GM19193 (cell line): ENCODE data around the gene CRHBP.

Experiments used
- POLR2A ChIP-seq: IDR thresholded peaks from 4 replicates; pipeline ENCODE4 v1.6.1; 2011; ENCODE audit not compliant: insufficient read depth, insufficient read length; ENCODE audit errors: extremely low read depth

CRHBP gene, protein sequence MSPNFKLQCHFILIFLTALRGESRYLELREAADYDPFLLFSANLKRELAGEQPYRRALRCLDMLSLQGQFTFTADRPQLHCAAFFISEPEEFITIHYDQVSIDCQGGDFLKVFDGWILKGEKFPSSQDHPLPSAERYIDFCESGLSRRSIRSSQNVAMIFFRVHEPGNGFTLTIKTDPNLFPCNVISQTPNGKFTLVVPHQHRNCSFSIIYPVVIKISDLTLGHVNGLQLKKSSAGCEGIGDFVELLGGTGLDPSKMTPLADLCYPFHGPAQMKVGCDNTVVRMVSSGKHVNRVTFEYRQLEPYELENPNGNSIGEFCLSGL

DNA sequence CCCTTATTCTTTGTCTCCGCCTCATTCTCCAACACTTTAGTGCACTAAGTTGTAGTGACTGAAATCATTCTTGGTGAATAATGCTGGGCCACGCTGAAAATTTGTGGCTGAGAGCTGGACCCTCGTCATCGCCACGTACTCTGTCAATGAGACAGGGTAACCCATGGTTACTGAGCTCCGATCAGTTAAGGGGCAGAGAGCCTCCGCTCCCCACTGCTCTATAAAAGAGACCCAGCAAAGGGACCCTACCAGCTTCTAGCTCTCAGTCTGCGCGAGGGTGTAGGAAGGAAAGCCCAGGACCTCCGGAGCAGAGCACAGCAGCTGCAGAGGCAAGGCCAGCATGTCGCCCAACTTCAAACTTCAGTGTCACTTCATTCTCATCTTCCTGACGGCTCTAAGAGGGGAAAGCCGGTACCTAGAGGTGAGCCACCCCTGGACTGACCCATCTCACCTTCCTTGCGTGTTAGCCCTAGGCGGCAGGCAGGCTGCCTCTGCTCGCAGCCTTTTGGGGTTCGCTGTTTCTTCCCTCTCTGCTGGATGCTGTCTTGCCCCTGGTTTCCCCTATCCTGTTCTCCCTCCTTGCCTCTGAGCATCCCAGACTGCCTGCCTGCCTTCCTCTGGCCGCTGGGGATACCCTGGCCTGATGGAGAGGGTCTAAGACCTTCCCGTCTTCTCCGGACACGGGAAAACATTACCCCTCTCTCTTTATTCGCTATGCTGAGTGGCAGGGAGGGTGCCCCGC, at the start of gene CRHBP:
Gene CRHBP (plus strand): TSS at position 251 of the 742 bp plus-strand sequence. CDS start 90 bp downstream, at position 341.
- TF ChIP-seq POLR2A: no peak

DNA sequence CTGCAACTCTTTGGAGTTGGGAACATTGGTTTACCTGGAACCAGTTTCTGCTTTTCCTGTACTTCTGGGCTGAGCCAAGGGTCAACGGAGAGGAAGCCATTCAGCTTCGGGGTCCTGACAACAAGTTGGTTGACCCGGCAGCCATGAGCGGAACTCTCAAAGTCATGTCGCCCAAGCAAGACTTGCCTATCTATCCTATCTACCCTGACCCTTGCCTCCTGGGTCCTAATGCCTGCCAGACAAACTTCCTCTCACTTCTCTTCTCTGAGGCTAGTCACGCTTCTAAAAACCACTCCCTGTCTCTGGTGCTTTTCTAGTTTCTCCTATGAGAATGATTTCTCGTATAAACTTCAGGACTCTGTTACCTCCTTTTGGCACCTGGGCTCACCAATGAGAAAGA, 44.7 kb upstream of the CRHBP start:
- no peak for TF ChIP-seq POLR2A

DNA sequence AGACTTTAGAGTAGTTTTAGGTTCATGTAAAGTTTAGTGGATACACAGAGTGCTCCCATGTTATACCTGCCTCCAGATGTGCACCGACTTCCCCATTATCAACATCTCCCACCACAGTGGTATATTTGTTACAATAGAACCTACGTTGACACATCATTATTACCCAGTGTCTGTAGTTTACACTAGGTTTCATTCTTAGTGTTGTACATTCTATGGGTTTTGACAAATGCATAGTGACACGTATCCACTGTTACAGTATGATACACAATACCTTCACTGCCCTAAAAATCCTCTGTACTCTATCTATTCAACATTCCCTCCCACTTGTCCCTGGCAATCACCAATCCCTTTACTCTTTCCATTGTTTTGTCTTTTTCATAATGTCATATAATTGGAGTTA, 34.3 kb upstream of the CRHBP start:
- TF ChIP-seq POLR2A: no peak

DNA sequence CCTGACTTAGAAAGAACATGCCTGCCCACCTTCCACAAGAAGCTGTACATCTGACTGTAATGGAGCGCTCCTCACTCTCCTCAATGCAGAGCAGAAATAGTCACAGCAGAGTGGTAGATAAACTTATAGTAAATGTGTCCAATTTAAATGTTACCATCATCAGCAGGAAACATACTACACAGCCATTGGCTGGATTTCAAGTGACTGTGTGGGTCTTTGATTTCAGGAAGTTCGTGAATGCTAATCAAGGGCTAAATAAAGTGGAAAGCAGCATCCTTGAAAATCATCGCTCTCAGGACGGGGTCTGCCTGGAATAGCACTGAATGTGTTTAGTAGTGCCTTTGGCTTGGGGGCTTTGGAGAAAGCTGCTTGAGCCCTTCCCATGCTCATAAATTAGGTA, 32.4 kb upstream of the CRHBP start:
- TF ChIP-seq POLR2A: no peak

DNA sequence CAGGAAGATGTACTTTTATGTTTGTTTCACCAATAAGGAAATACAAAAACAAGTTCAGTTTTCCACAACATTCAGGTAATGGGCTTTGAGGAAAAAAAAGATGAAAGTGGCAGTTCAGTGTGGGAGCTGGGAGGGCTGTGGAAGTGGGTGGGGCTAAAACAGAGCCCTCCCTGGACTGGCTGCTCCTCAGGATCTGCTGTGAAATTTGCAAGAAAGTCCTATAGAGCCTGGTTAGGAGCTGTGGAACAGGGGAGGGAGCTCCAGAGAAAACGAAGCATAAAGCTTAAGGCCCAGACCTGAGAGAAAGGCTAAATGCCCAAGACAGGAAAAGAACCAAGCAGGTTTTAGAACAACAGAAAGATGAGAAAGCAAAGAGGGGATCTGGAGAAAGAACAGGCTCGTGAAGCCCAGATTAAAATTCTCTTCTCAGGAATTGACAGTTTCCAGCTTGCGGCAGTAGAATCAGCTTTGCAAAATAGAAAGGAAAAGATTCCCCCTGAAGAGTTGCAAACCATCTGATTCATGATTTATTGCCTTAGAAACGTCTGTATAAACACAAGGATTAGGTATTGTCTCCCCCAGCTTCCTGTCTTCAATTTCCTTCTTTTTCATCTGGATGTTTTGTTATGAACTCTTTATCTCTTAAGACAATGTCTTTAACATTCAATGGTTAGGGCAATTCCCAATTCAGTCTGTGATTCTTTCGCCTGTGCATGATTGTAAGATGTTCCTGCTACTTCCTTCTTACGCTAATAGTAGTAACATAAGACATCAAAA, 26.3 kb upstream of the CRHBP start:
- TF ChIP-seq POLR2A: no peak

DNA sequence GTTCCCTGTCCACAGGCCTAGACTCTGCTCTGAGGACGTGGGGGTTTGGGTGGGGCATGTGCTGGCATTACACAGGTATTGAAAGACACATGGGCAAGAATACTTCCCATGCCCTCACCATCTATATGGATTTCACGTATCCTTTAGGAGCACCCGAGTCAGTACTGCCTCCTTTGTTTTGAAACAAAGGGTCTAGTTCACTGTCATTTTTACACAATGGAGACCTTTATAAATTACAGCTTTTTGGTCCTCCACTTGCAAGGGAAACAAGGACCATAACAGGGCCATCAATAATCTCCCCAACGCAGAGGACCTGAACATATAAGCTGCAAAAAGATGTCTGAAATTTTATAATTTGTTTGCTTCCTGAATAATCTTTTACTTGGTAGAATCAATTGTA, 24.9 kb upstream of the CRHBP start:
- TF ChIP-seq POLR2A: no peak

DNA sequence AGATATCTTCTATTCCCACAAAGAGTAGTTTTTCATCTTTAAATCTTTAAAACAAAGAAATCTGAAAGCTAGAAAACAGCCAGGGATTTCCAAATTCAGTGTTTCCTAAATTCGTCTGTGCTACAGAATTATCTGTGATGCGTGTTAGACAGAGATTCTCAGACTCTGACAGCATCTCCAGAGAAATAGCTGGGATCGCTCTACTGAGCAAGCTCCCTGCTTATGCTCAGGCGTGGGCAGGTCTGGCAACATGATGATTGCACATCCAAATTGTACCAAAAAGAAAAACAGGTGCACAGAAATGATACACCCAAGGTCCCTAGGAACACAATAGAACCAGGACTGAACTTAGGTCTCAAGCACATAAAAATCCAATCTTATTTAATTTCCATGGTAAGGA, 22.8 kb upstream of the CRHBP start:
- no peak for TF ChIP-seq POLR2A

DNA sequence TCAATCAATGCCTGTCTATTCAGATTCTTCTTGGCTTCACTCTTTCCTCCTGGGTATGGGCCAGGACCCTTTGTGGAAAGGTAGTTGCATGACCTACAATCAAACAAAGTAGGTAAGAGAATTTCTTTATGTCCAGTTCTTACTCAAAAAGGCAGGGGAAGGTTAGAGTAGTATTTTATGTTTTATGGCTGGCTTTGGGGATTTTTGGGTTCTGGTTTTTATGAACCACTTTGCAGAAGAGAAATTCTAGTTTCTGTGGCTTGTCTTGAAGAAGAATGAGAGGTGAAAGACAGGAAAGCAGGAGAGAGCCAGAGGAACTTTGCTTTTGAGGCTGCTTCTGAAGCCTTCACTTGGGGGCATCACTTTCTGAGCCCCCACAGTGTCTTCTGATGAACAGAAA, 14.7 kb upstream of the CRHBP start:
- TF ChIP-seq POLR2A: no peak

DNA sequence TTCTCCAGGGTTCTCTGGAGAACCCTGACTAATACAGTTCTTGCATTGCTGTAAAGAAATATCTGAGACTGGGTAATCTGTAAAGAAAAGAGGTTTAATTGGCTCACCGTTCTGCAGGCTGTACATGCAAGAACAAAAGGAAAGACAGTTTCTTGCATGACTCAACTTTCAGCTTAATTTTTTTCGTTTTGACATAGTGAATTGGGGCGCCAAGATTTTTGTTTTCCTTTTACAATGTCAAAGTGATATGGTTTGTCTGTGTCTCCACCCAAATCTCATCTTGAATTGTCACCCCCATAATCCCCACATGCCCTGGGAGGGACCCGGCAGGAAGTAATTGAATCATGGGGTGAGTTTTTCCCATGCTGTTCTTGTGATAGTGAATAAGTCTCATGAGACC, 11.8 kb upstream of the CRHBP start:
- TF ChIP-seq POLR2A: no peak

DNA sequence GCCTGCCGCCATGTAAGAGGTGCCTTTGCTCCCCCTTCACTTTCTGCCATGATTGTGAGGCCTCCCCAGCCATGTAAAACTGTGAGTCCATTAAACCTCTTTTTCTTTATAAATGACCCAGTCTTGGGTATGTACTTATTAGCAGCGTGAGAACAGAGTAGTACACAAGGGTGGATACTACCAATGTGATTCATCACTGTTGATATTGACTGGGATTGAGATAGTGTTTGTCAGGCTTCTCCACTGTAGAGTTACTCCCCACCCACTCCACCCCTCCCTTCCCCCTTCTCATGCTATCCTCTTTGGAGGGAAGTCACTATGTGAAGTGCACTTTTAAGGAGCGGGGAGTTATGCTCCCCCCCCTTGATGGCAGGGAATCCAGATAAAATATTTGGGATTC, 11.4 kb upstream of the CRHBP start:
- no peak for TF ChIP-seq POLR2A

DNA sequence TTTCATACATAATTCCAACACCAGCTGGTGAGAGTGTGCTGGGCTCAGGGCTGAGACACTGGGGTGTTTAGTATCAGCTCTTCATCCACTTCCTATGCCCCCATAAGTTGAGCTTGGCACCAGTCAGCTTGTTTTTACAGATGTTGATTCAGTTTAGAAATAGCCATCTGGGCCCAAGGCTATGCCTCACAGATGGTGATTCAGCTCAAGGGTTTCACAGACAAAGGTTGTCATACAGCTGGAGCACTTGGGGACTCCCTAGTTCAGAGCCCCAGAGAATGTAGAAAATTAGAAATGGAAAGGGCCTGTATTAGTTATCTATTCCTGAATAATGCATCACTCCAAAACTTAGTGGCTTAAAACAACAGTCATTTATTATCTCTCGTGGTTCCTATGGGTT, 10.3 kb upstream of the CRHBP start:
- no peak for TF ChIP-seq POLR2A

DNA sequence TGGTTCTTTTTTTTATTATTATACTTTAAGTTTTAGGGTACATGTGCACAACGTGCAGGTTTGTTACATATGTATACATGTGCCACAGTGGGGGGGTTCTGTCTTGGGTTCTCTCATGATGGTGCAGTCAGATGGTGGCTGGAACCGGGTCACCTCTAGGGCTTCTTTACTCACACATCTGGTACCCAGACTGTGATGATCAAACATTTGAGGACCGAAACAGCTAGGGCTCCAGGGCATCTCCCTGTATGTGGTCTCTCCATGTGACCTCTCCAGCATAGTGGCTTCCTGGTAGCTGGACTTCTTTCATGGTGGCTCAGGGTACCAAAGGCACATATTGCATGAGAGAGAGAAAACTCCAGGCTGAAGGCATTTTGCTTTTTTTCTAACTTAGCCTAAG, 9.8 kb upstream of the CRHBP start:
- no peak for TF ChIP-seq POLR2A

DNA sequence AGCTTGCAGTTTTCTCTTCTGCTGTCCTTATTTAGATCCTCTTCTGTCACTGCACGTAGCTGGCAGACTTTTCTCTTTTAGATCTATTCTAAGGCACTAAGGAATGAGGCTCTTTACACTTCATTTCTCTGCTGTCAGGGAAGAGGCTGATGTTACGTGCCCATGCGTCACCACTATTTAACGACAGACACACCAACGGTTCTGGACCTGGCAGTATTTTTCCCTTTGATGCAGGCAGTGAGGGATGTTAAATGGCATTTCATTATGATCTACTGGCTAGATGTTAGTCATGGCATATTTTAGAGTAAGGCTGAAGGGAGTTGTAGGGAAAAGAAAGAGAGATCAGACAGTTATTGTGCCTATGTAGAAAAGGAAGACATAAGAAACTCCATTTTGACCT, 8.2 kb upstream of the CRHBP start:
- no peak for TF ChIP-seq POLR2A

DNA sequence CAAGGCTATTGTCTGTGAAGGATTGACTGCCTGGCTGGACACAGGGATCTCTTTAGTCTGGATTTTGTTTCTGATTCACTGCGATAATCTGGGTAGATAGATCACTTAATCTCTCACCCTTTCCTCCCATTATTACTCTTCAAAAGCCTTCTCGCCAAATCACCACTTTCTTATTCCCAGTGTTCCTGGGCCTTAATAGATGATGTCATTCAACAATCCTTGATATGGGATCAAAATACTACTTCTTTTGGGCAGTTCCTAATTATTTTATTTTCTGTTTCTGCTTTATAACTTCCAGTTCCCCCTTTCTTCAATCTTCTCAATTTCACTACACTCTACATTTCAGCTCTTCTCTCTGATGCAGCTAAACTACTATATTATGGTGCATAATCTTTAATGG, 6.8 kb upstream of the CRHBP start:
- TF ChIP-seq POLR2A: no peak

DNA sequence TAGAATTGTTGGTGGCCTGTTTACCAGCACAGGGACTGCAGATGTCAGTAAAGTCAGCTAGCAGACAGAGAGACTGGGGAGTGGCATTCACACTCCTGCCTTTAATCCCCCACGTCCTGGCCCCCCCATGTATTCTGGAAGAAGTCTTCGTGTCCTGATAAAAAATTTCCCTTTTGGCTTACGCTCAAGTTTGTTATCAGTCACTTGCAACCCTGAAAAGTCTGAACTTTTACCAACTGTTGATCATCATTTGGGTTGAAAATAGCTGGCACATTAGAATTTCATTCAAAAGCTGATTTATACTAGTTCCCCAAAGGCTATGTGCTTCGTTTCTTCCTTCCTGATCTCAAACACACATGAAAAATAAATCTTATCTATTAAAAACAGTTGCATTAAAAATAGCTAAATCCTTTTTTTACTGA, 5.8 kb upstream of the CRHBP start:
- TF ChIP-seq POLR2A: no peak
